IMR-90 (cell line): ENCODE results near the gene ADCY4. TPM values are rescaled to one million over a fixed set of nuclear protein-coding genes. Genes with fewer than 3 reads are reported as not detected.
"Not testable (repeated sequence)": the region's sequence is repeated elsewhere in the genome, so short reads cannot be mapped to it uniquely, and the experiment has no call there.

Source experiments
- ATAC-seq: fragments of 200-7000 bp; cut with Tn5 transposase; 2 replicates; pipeline ENCODE4 v1.9.1; 2020; ENCODE audit warnings: low read depth, mild to moderate bottlenecking, moderate library complexity
- BruUV-seq: library from RNA; stranded (reverse); fragments of 400-500 nt; replicated peaks from 2 replicates; lab custom pipeline; 2021; lab: Mats Ljungman, UMichigan
- CTCF ChIA-PET: fragments of 300-600 bp; formaldehyde crosslinking; extraction: SDS; loops from one replicate; lab custom pipeline; 2021; ENCODE audit warnings: antibody characterized with exemption; lab: Yijun Ruan, JAX
- POLR2A ChIA-PET: fragments of 300-600 bp; sonication (Branson Sonifier 250); formaldehyde crosslinking; loops from one replicate; lab custom pipeline; 2022; ENCODE audit warnings: antibody characterized with exemption; ENCODE audit not compliant: unreplicated experiment; lab: Charles Lee
- DNase-seq: peaks from one replicate; pipeline ENCODE4 v3.0.0; 2013
- H2AFZ ChIP-seq: replicated peaks from 2 replicates; pipeline ENCODE3; 2013; ENCODE audit warnings: low read length, mild to moderate bottlenecking; ENCODE audit not compliant: poor library complexity
- H2AK5ac ChIP-seq: 2 replicates; pipeline ENCODE4 v1.6.1; 2013; ENCODE audit warnings: low read depth, low read length, inconsistent platforms
- H2AK9ac ChIP-seq: replicated peaks from 2 replicates; pipeline ENCODE3; 2013; ENCODE audit warnings: mild to moderate bottlenecking, low read depth, low read length, moderate library complexity; ENCODE audit not compliant: poor library complexity
- H2BK120ac ChIP-seq: 2 replicates; pipeline ENCODE4 v1.6.1; 2013; ENCODE audit warnings: low read depth, low read length, inconsistent platforms
- H2BK15ac ChIP-seq: 3 replicates; pipeline ENCODE4 v1.6.1; 2013; ENCODE audit warnings: low read depth, low read length, inconsistent platforms
- H2BK20ac ChIP-seq: 2 replicates; pipeline ENCODE4 v1.6.1; 2013; ENCODE audit warnings: low read depth, mild to moderate bottlenecking, inconsistent platforms, low read length, moderate library complexity
- H2BK5ac ChIP-seq: 2 replicates; pipeline ENCODE4 v1.6.1; 2013; ENCODE audit warnings: mild to moderate bottlenecking, low read depth, low read length, inconsistent platforms; ENCODE audit not compliant: poor library complexity, severe bottlenecking
- H3K14ac ChIP-seq: replicated peaks from 2 replicates; pipeline ENCODE4 v1.6.1; 2013; ENCODE audit warnings: low read depth, low read length, inconsistent platforms
- H3K18ac ChIP-seq: 2 replicates; pipeline ENCODE4 v1.6.1; 2013; ENCODE audit warnings: low read depth, low read length, control low read depth
- H3K23ac ChIP-seq: 2 replicates; pipeline ENCODE4 v1.6.1; 2013; ENCODE audit warnings: low read depth, low read length, inconsistent platforms
- H3K27ac ChIP-seq: 2 replicates; pipeline ENCODE4 v1.5.1; 2013; ENCODE audit warnings: mild to moderate bottlenecking, control low read depth, low read length; ENCODE audit not compliant: insufficient read depth
- H3K27me3 ChIP-seq: 2 replicates; pipeline ENCODE4 v1.6.1; 2013; ENCODE audit warnings: low read length; ENCODE audit not compliant: control insufficient read depth, insufficient read depth
- H3K36me3 ChIP-seq: 2 replicates; pipeline ENCODE4 v1.6.1; 2013; ENCODE audit warnings: low read length, mixed read lengths; ENCODE audit not compliant: control insufficient read depth, insufficient read depth
- H3K4ac ChIP-seq: 2 replicates; pipeline ENCODE4 v1.6.1; 2013; ENCODE audit warnings: low read depth, low read length, inconsistent platforms
- H3K4me1 ChIP-seq: 2 replicates; pipeline ENCODE4 v1.6.1; 2013; ENCODE audit warnings: low read length, mixed read lengths; ENCODE audit not compliant: control insufficient read depth, insufficient read depth
- H3K4me2 ChIP-seq: 2 replicates; pipeline ENCODE4 v1.6.1; 2013; ENCODE audit warnings: low read depth, mild to moderate bottlenecking, control low read depth, low read length, moderate library complexity
- H3K4me3 ChIP-seq: 2 replicates; pipeline ENCODE4 v1.5.1; 2013; ENCODE audit warnings: low read depth, mild to moderate bottlenecking, control low read depth, low read length, moderate library complexity; ENCODE audit not compliant: insufficient read depth
- H3K56ac ChIP-seq: 2 replicates; pipeline ENCODE4 v1.6.1; 2013; ENCODE audit warnings: low read length, inconsistent platforms; ENCODE audit not compliant: insufficient read depth; ENCODE audit errors: extremely low read depth
- H3K79me1 ChIP-seq, 2 experiments: 2 replicates each; pipeline ENCODE4 v1.6.1; 2013; ENCODE audit warnings: low read length in 2 of 2, inconsistent platforms in 1 of 2, low read depth in 1 of 2
- H3K9ac ChIP-seq: 2 replicates; pipeline ENCODE4 v1.6.1; 2013; ENCODE audit warnings: low read depth, low read length, control low read depth
- H3K9me1 ChIP-seq: 2 replicates; pipeline ENCODE4 v1.6.1; 2013; ENCODE audit warnings: low read length, inconsistent platforms; ENCODE audit not compliant: insufficient read depth
- H3K9me3 ChIP-seq: 2 replicates; pipeline ENCODE4 v1.6.1; 2013; ENCODE audit warnings: low read length; ENCODE audit not compliant: control insufficient read depth, insufficient read depth
- H4K20me1 ChIP-seq: 2 replicates; pipeline ENCODE4 v1.6.1; 2013; ENCODE audit warnings: low read length, inconsistent platforms; ENCODE audit not compliant: insufficient read depth
- H4K5ac ChIP-seq: 2 replicates; pipeline ENCODE4 v1.6.1; 2013; ENCODE audit warnings: mild to moderate bottlenecking, low read depth, low read length, control low read depth
- H4K8ac ChIP-seq, 2 experiments: 2 replicates each; pipeline ENCODE4 v1.6.1; 2013; ENCODE audit warnings: low read depth in 2 of 2, low read length in 2 of 2, control low read depth in 1 of 2, inconsistent platforms in 1 of 2
- H4K91ac ChIP-seq: 2 replicates; pipeline ENCODE4 v1.6.1; 2013; ENCODE audit warnings: low read depth, low read length, inconsistent platforms; ENCODE audit not compliant: insufficient read depth
- RAD21 ChIP-seq: IDR thresholded peaks from 2 replicates; pipeline ENCODE4 v1.6.1; 2012; ENCODE audit warnings: low read length, improper control_type of control experiment
- SMC3 ChIP-seq: fragments of 150-350 bp; IDR thresholded peaks from 2 replicates; pipeline ENCODE4 v1.6.1; 2016; ENCODE audit warnings: low read depth, mild to moderate bottlenecking, antibody characterized with exemption, low read length, moderate library complexity
- WGBS, 2 experiments: methylation state at CpG; one replicate each; pipeline versions ENCODE4 v1.1.5 to v1.1.7; 2013; ENCODE audit warnings: missing lambda C conversion rate in 2 of 2; ENCODE audit not compliant: insufficient read length in 1 of 2; ENCODE audit errors: extremely low coverage in 2 of 2; 5-methylcytosine and 5-hydroxymethylcytosine counted together
- dilution Hi-C: fragments of 300-500 bp; cut with HindIII; formaldehyde crosslinking; loops from one replicate; pipeline ENCODE4 v1.14.3; 2018; ENCODE audit warnings: low sequenced_read_pairs; ENCODE audit not compliant: unreplicated experiment
- in situ Hi-C: fragments of 300-500 bp; cut with MboI; formaldehyde crosslinking; loops from 3 replicates; pipeline ENCODE4 v1.14.3; 2019; ENCODE audit warnings: low sequenced_read_pairs, inconsistent platforms, mixed read lengths
- intact Hi-C: fragments of 100-400 bp; cut with micrococcal nuclease; formaldehyde crosslinking; loops from 2 replicates; pipeline ENCODE4 v1.10.0; 2022
- polyA plus RNA-seq, 3 experiments: library from polyadenylated mRNA; depleted of rRNA; stranded (reverse); fragments of >200 nt; gene quantifications; 2 replicates each; pipeline ENCODE4 v1.2.3, GENCODE V29; 2012; ENCODE audit warnings: low replicate concordance in 1 of 3
- total RNA-seq: library from RNA; depleted of rRNA; stranded (reverse); fragments of >200 nt; gene quantifications from 2 replicates; pipeline ENCODE4 v1.2.3, GENCODE V29; 2012
- TF ChIP-seq, protein P1 (sequence below): conservative IDR thresholded peaks from 2 replicates; pipeline ENCODE4 v1.5.1; 2012; ENCODE audit warnings: mild to moderate bottlenecking, low read depth, low read length, improper control_type of control experiment

Gene ADCY4
- total and polyA plus RNA-seq, 2 of the 4 experiments (the other 2 are of a cell fraction) = not detected

DNA sequence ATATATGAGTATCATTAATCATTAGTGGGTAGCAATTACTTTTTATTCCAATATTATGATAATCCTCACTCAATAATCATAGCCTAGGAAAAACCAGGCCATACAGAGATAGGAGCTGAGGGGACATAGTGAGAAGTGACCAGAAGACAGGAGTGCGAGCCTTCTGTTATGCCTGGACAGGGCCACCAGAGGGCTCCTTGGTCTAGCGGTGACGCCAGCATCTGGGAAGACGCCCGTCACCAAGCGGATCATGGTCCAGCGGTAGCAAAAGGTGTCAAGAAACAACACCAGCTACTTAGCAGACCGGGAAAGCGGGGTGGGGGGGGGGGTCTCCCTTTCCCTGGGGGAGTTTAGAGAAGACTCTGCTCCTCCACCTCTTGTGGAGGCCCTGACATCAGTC, 7.0 kb downstream of the ADCY4 start:
- BruUV-seq, H2BK20ac ChIP-seq, H3K23ac ChIP-seq, H3K36me3 ChIP-seq, H2BK5ac ChIP-seq, H4K91ac ChIP-seq, H3K4ac ChIP-seq, POLR2A ChIA-PET, H3K9me3 ChIP-seq, H2AFZ ChIP-seq, H4K8ac ChIP-seq, H2BK15ac ChIP-seq, H3K79me1 ChIP-seq, in situ Hi-C loops, H2BK120ac ChIP-seq, ATAC-seq, H3K9me1 ChIP-seq, H4K20me1 ChIP-seq, H2AK5ac ChIP-seq, H2AK9ac ChIP-seq, H3K4me3 ChIP-seq, H3K9ac ChIP-seq, H3K56ac ChIP-seq, H3K18ac ChIP-seq, DNase-seq, H3K4me1 ChIP-seq, H4K5ac ChIP-seq, dilution Hi-C loops, H3K27ac ChIP-seq, H3K4me2 ChIP-seq, H3K14ac ChIP-seq: not testable (repeated sequence)
- CTCF ChIA-PET = interaction anchor here (1.9 kb wide), 1 partner anchor 104 kb away, joined by 12 read pairs; no protein-coding TSS in a partner anchor
- TF ChIP-seq, protein P1, sequence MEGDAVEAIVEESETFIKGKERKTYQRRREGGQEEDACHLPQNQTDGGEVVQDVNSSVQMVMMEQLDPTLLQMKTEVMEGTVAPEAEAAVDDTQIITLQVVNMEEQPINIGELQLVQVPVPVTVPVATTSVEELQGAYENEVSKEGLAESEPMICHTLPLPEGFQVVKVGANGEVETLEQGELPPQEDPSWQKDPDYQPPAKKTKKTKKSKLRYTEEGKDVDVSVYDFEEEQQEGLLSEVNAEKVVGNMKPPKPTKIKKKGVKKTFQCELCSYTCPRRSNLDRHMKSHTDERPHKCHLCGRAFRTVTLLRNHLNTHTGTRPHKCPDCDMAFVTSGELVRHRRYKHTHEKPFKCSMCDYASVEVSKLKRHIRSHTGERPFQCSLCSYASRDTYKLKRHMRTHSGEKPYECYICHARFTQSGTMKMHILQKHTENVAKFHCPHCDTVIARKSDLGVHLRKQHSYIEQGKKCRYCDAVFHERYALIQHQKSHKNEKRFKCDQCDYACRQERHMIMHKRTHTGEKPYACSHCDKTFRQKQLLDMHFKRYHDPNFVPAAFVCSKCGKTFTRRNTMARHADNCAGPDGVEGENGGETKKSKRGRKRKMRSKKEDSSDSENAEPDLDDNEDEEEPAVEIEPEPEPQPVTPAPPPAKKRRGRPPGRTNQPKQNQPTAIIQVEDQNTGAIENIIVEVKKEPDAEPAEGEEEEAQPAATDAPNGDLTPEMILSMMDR = peak; percentile 36; the same call in 1 of the 2 replicates
- TF ChIP-seq RAD21 (peak; percentile 35), SMC3 (peak; percentile 27; the same call in 1 of the 2 replicates)
- peaks cover 28% of the 10 kb centered on the region for H3K27me3 ChIP-seq
- no CpG with 5 or more reads among the region's 9 CpGs for WGBS, 2 experiments
- intact Hi-C loops = loop anchor here (1.0 kb wide), 1 partner anchor 108 kb away; no protein-coding TSS in a partner anchor
